NCI-H774 (cell line): ENCODE data around the gene PRPF40B.
"Not testable (repeated sequence)": the region's sequence is repeated elsewhere in the genome, so short reads cannot be mapped to it uniquely, and the experiment has no call there.

Source experiments
- DNase-seq: peaks from one replicate; lab custom pipeline; 2025; lab: John Stamatoyannopoulos, UW

The PRPF40B gene

GRCh38 chr12:49609059-49609874 is 14.1 kb upstream of the PRPF40B start:
- DNase-seq = no peak

GRCh38 chr12:49609875-49610154 is 13.5 kb upstream of the PRPF40B start:
- DNase-seq = no peak

GRCh38 chr12:49610785-49611184 is 12.6 kb upstream of the PRPF40B start:
- not testable (repeated sequence) for DNase-seq

- no peak for DNase-seq
These were observed 11.2 kb upstream of the PRPF40B start for GRCh38 chr12:49612210-49612609.

- no peak for DNase-seq
These were observed 7.6 kb upstream of the PRPF40B start for GRCh38 chr12:49615725-49616124.

GRCh38 chr12:49616533-49617219 is 6.7 kb upstream of the PRPF40B start:
- DNase-seq = no peak

- no peak for DNase-seq
These were observed 4.8 kb upstream of the PRPF40B start for GRCh38 chr12:49618576-49618975.

GRCh38 chr12:49619286-49619685 is 4.1 kb upstream of the PRPF40B start:
- DNase-seq = no peak

- no peak for DNase-seq
These were observed 1.5 kb upstream of the PRPF40B start for GRCh38 chr12:49621651-49622500.

GRCh38 chr12:49622501-49623141 is 740 bp upstream of the PRPF40B start:
- DNase-seq = no peak

- DNase-seq = no peak
These were observed 1.7 kb downstream of the PRPF40B start for GRCh38 chr12:49624921-49625577.

GRCh38 chr12:49626169-49626835 is 2.9 kb downstream of the PRPF40B start:
- DNase-seq = no peak

GRCh38 chr12:49626836-49627235 is 3.5 kb downstream of the PRPF40B start:
- no peak for DNase-seq

GRCh38 chr12:49627752-49628360 is 4.5 kb downstream of the PRPF40B start:
- no peak for DNase-seq

- no peak for DNase-seq
These were observed 8.1 kb downstream of the PRPF40B start for GRCh38 chr12:49631336-49631907.

- DNase-seq = no peak
These were observed 9.0 kb downstream of the PRPF40B start for GRCh38 chr12:49632401-49632800.

- DNase-seq = no peak
These were observed 9.8 kb downstream of the PRPF40B start for GRCh38 chr12:49632986-49633702.

GRCh38 chr12:49633703-49634345 is 10.5 kb downstream of the PRPF40B start:
- DNase-seq = no peak

- no peak for DNase-seq
These were observed 11.7 kb downstream of the PRPF40B start for GRCh38 chr12:49635036-49635435.
